Epidermal melanocyte (primary cell): Measurements from ENCODE around the gene ESYT1.

Experiments
- DNase-seq: peaks from one replicate; pipeline ENCODE4 v3.0.0; 2011; ENCODE audit warnings: low spot score; ENCODE audit not compliant: insufficient read length

ESYT1 gene, protein sequence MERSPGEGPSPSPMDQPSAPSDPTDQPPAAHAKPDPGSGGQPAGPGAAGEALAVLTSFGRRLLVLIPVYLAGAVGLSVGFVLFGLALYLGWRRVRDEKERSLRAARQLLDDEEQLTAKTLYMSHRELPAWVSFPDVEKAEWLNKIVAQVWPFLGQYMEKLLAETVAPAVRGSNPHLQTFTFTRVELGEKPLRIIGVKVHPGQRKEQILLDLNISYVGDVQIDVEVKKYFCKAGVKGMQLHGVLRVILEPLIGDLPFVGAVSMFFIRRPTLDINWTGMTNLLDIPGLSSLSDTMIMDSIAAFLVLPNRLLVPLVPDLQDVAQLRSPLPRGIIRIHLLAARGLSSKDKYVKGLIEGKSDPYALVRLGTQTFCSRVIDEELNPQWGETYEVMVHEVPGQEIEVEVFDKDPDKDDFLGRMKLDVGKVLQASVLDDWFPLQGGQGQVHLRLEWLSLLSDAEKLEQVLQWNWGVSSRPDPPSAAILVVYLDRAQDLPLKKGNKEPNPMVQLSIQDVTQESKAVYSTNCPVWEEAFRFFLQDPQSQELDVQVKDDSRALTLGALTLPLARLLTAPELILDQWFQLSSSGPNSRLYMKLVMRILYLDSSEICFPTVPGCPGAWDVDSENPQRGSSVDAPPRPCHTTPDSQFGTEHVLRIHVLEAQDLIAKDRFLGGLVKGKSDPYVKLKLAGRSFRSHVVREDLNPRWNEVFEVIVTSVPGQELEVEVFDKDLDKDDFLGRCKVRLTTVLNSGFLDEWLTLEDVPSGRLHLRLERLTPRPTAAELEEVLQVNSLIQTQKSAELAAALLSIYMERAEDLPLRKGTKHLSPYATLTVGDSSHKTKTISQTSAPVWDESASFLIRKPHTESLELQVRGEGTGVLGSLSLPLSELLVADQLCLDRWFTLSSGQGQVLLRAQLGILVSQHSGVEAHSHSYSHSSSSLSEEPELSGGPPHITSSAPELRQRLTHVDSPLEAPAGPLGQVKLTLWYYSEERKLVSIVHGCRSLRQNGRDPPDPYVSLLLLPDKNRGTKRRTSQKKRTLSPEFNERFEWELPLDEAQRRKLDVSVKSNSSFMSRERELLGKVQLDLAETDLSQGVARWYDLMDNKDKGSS

DNA sequence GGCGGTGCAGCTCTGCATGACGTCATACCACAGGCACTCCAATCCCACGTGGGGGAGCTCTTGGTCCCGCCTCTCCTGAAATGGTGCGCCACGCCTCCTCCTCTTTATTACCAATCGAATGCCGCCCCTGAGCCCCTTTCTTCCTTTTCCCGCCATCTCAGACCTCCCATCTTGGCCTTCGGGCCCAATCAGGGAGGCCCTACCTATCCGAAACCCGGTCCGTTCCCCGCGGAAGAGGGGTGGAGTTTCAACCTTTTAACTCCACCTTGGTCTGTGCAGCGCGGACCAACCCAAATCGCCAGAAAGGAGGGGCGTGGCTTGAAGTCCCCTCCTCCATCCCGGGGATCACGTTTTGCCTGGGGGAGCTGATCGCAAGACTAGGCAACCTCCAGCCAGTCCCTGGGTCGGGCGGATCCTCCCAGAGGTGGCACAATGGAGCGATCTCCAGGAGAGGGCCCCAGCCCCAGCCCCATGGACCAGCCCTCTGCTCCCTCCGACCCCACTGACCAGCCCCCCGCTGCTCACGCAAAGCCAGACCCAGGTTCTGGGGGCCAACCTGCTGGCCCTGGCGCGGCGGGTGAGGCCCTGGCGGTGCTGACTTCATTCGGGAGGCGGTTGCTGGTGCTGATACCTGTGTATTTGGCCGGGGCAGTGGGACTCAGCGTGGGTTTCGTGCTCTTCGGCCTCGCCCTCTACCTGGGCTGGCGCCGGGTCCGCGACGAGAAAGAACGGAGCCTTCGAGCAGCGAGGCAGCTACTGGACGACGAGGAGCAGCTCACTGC is at the start of gene ESYT1:
Gene ESYT1 (plus strand): TSS at position 380 of the 782 bp plus-strand sequence. CDS start 53 bp downstream, at position 433.
- peak; percentile 96 for DNase-seq

DNA sequence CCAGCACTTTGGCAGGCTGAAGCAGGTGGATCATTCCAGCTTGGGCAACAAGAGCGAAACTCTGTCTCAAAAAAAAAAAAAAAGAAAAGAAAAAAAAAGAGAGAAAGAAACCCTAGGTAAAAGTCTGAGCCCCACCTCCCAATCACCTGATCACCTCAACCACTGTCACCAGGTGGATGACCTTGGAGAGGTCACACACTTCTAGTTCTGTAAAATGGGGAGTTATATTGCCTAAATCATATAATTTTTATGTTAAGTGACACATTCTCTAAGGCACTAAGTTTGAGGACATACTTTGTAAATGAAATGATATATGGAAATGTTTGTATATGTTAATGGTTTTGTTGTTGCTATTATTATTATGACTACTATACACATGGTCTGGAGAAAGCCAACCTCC is 49.6 kb upstream of the ESYT1 start:
- no peak for DNase-seq

DNA sequence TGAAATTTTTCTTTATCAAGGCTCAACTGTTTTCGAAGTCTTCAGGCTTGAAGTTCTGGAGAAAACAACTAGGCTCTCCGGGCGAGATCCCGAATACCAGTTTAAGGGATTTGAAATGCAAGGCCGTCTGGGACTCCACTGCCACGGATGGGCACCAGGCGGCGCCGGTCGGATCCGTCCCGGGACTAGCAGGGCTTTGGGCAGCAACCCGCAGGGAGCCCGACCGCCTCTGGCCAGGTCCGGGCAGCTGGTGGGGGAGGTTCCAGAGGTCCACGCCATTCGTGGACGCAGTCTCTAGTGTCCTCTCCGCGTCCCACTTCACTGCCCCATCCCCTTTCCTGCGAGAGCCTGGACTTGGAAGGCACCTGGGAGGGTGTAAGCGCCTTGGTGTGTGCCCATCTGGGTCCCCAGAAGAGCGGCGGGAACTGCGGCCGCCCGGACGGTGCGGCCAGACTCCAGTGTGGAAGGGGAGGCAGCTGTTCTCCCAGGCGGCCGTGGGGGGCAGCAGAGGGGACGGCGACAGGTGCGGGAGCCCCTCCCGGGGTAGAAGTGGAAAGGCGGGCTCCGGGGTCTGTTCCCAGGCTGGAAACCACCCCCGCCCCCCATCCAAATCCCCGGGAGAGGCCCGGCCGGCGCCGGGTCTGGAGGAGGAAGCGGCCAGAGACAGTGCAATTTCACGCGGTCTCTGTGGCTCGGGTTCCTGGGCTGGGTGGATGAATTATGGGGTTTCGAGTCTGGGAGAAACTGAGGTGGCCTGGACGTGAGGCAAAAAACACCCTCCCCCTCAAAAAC is 48.9 kb upstream of the ESYT1 start:
- peak; percentile 62 for DNase-seq

DNA sequence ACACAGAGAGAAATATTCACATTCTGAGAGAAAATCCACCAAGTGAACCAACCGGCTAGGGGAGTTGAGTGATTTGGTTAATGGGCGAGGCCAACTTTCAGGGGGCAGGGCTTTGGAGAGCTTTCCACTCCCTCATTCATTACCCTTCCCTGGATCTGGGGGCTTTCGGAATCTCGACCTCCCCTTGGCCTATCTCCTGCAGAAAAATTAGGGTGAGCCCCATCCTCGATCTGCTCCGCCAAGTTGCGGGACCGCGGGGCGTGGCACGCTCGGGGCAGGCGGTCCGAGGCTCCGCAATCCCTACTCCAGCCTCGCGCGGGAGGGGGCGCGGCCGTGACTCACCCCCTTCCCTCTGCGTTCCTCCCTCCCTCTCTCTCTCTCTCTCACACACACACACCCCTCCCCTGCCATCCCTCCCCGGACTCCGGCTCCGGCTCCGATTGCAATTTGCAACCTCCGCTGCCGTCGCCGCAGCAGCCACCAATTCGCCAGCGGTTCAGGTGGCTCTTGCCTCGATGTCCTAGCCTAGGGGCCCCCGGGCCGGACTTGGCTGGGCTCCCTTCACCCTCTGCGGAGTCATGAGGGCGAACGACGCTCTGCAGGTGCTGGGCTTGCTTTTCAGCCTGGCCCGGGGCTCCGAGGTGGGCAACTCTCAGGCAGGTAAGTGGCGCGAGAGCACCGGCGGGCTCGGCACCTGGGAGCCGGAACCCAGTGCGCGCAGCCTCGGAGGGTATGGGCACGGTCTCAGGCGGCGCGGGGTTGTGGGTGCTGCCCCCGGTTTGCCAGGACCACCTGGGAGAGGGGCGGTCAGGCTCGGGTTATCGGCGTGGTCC is 48.1 kb upstream of the ESYT1 start, which contains the start of gene ERBB3:
Gene ERBB3 (plus strand): TSS at position 443 of the 833 bp plus-strand sequence. CDS start 136 bp downstream, at position 579.
- peak; percentile 63 for DNase-seq

DNA sequence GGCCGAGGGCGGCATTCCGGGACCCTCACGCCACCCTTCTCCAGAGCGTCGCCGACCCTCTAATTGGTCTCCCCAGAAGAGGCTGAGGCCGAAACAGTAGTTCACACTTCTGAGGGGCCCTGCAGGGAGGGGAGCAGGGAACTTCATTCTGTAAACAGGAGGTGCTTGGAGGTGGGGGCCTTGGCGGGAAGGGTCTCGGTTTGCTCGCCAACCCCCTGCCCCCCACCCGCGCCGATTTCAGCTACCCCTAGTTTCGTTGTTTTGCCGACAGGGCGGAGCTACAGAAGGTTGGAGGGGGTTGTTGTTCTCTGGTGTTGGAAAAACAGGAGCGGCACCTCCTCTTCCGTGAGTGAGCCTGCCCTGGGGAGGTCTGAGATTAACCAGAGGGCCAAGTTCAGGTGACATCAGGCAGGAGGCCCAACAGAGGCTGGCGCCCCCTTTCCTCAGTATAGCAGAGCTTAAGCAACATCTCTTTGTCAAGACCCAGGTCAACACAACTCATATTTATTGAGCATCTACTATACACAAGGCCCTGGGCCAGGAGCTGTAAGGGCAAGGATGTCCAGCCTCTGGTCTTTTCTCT is 47.4 kb upstream of the ESYT1 start:
- DNase-seq, result no peak

DNA sequence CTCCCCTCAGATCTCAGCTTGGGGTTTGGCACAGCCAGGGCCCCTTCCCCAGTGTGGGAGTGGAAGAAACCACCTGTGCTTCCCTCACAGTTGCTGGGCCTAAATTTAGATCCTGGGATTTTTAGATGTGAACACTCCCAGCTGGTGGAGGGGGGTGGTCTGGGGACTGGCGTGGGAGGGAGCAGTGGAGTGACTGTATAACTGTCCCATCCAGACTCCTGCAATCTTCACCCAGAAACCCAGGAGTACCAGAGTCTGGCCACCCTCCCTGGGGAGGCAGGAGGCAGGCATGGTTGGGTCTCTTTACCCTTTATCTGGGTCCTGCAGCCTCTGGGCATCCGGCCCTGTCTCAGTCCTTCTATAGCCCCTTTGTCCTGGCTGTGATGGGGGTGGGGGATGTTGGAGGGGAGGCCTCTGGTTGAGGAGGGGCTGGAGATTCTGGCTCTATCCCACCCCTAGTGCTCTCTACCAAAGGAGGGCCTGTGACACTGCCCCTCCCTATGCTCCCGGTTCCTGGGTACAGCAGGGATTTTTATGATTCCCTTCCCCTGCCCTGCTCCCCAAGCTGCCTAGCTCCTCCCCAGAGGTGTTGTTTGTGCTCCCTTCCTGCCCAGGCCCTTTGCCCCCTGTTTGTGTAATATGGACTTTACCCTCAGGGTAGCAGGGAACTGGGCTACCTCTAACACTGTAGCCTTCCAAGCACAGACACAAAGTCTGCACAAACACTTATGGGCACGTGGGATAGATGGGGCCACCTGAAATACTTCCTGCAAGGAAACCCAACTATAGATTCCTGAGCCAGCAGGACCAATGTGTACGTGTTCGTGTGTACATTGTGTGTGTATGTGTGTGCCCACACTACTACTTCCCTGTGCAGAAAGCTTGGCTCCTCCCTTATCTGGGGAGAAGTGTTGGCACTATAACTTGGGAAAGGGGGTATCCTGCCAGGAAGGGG is 46.4 kb upstream of the ESYT1 start:
- DNase-seq, result peak; percentile 63

DNA sequence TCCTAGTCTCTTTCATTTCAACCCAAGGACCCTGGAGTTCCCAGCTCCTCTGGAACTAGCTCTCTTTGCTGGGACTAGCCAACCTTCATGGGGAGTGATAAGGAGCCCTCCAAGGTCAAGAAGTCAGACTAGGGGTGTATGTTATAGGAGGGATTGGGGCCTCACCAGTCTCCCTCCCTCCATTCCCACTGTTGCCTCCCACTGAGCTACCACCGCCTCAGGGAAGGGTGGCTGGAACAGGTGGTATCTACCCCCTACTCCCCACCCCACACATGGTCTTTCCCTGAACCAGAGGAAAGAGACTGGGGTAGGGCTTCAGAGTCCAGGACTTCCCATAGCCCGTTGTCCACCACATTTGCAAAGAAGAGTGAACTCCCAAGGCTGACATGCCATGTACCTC is 45.7 kb upstream of the ESYT1 start:
- no peak for DNase-seq

DNA sequence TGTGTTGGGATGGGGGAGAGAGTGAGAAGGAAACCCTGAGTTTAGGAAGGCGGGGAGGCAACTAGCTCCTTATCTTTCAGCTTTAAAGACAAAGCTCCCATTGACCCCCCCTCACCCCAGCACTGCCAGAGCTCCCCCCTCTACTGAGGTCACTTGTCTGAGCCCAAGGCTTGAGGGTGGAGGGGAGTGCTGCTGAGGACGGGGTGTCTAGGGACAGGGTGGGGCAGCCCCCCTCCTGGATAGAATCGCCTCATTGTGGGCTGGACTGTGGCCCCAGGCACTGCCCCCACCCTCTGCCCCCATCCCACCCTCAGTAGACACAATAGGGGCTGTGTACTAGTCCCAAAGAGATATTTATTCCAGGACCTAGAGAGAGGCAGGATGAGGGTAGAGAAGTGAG is 45.1 kb upstream of the ESYT1 start:
- peak; percentile 72 for DNase-seq

DNA sequence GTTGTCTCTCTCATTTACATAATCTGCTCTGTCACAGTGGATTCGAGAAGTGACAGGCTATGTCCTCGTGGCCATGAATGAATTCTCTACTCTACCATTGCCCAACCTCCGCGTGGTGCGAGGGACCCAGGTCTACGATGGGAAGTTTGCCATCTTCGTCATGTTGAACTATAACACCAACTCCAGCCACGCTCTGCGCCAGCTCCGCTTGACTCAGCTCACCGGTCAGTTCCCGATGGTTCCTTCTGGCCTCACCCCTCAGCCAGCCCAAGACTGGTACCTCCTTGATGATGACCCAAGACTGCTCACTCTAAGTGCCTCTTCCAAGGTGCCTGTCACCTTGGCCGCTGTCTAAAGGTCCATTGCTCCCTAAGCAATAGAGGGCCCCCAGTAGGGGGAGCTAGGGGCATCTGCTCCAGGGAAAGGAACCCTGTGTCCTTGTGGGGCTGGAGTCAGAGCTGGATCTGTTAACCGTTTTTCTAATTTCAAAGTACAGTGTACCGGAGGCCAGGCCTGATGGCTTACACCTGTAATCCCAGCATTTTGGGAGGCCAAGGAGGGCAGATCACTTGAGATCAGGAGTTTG is 43.0 kb upstream of the ESYT1 start:
- DNase-seq, result no peak

DNA sequence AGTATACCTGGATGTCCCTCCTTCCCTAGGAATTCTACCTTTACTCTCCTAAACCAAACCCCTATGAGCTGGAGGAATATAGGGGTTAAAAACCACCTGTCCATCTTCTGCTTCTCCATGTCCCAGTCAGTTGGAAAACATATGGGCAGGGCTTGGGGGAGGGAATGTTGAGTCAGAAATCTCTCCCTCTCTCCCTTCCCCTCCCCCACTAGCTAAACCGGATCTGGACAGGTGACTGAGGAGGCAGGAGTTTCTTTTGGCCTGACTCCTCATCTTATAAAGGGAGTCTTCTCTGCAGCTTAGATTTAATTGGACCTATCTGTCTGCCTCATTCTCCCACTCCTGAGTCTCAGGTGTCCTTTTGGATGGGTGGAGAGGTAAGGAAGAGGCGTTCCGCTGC is 42.0 kb upstream of the ESYT1 start:
- no peak for DNase-seq

DNA sequence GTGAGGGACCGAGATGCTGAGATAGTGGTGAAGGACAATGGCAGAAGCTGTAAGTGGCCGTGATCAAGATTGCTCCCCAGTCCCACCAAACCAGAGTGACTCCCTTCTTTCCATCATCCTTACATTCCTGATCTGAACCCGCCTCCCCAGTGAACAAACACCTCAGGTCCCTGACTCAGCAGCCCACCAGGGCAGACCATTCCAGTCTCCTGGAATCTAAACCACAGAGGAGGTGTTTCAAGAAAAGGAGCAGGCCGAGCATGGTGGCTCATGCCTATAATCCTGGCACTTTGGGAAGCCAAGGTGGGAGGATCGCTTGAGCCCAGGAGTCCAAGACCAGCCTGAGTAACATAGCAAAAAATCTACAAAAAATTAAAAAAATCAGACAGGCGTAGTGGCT is 41.5 kb upstream of the ESYT1 start:
- no peak for DNase-seq

DNA sequence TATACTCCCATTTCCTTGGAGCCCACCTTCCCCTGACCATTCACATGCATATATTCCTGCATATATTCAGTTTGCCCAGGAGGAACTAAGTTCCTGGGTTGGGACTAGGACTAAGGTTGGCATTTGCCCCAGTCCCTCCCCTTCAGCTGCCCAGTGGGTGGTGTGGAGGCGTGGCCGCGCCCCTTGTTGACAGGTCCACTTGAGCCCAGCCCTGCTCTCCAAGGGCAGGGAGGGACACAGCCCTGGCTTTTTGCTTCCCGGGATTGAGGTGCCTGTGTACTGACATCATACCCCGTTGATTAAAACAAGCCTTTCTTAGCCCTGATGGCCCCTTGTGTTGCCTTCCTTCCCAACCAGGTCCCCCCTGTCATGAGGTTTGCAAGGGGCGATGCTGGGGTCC is 40.8 kb upstream of the ESYT1 start:
- no peak for DNase-seq

DNA sequence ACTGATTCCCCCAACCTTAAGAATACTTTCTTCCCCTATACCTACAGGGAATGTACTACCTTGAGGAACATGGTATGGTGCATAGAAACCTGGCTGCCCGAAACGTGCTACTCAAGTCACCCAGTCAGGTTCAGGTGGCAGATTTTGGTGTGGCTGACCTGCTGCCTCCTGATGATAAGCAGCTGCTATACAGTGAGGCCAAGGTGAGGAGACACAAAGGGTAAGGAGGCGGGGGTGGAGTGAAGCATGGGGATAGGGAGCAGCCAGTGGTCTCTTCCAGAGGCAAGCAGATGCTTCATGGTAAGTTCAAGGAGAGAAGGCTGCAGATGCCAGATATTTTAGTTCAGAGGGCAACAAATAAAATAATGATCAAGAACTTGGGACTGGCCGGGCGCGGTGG is 30.3 kb upstream of the ESYT1 start:
- DNase-seq, result no peak

DNA sequence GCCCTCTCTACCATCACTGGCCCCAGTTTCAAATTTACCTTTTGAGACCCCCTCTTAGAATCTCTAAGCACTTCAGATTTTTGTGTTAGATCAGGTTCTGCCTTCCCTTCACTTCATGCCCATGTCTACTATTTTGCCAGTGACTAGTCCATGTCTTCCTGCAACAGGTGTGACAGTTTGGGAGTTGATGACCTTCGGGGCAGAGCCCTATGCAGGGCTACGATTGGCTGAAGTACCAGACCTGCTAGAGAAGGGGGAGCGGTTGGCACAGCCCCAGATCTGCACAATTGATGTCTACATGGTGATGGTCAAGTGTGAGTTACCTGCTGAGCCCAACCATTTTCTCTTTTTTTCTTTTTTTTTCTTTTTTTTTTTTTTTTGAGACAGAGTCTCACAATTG is 29.5 kb upstream of the ESYT1 start:
- DNase-seq, result no peak

DNA sequence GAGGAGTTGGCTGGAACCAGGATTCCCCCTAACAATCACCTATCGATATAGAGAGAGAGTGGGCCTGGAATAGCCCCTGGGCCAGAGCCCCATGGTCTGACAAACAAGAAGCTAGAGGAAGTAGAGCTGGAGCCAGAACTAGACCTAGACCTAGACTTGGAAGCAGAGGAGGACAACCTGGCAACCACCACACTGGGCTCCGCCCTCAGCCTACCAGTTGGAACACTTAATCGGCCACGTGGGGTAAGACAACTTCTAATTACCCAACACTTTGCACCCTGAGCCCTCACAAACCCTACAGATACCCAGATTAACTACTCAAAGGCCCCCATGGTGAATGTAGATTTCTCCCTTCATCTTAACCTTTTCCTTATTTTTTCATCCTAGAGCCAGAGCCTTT is 28.3 kb upstream of the ESYT1 start:
- DNase-seq, result no peak

DNA sequence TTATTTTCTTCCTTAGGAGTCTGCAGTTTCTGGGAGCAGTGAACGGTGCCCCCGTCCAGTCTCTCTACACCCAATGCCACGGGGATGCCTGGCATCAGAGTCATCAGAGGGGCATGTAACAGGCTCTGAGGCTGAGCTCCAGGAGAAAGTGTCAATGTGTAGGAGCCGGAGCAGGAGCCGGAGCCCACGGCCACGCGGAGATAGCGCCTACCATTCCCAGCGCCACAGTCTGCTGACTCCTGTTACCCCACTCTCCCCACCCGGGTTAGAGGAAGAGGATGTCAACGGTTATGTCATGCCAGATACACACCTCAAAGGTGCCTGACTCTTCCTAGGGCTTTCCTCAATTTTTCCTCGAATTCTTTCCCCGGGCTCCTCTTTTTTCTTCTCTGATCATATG is 27.0 kb upstream of the ESYT1 start:
- no peak for DNase-seq

DNA sequence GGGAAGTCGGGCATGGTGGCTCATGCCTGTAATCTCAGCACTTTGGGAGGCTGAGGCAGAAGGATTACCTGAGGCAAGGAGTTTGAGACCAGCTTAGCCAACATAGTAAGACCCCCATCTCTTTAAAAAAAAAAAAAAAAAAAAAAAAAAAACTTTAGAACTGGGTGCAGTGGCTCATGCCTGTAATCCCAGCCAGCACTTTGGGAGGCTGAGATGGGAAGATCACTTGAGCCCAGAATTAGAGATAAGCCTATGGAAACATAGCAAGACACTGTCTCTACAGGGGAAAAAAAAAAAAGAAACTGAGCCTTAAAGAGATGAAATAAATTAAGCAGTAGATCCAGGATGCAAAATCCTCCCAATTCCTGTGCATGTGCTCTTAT is 25.4 kb upstream of the ESYT1 start:
- no peak for DNase-seq
